ENCODE results near the gene SEPHS2.

SEPHS2 gene

DNA sequence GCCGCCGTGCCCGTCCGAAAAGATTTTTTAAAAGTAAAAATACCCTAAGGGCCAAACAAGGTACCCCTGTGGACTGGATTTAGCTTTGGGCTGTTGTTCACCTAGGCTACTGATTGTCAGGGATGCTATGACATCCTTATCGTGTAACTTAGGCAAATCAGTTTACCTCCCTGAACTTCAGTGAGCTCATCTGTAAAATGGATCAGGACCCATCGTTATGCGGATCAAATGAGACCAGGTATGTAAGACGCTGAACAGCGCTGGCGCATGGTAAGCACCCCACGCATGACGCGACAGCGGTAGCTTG, 38.9 kb downstream of the SEPHS2 start:
- TF ChIP-seq, protein P1, sequence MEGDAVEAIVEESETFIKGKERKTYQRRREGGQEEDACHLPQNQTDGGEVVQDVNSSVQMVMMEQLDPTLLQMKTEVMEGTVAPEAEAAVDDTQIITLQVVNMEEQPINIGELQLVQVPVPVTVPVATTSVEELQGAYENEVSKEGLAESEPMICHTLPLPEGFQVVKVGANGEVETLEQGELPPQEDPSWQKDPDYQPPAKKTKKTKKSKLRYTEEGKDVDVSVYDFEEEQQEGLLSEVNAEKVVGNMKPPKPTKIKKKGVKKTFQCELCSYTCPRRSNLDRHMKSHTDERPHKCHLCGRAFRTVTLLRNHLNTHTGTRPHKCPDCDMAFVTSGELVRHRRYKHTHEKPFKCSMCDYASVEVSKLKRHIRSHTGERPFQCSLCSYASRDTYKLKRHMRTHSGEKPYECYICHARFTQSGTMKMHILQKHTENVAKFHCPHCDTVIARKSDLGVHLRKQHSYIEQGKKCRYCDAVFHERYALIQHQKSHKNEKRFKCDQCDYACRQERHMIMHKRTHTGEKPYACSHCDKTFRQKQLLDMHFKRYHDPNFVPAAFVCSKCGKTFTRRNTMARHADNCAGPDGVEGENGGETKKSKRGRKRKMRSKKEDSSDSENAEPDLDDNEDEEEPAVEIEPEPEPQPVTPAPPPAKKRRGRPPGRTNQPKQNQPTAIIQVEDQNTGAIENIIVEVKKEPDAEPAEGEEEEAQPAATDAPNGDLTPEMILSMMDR (IDR thresholded peaks at IDR 0.05): no peak
- no peak for TF ChIP-seq ZFX (IDR thresholded peaks at IDR 0.05; ENCODE audit: borderline replicate concordance)
- H3K27ac ChIP-seq: peak overlapping the region; percentile 87

DNA sequence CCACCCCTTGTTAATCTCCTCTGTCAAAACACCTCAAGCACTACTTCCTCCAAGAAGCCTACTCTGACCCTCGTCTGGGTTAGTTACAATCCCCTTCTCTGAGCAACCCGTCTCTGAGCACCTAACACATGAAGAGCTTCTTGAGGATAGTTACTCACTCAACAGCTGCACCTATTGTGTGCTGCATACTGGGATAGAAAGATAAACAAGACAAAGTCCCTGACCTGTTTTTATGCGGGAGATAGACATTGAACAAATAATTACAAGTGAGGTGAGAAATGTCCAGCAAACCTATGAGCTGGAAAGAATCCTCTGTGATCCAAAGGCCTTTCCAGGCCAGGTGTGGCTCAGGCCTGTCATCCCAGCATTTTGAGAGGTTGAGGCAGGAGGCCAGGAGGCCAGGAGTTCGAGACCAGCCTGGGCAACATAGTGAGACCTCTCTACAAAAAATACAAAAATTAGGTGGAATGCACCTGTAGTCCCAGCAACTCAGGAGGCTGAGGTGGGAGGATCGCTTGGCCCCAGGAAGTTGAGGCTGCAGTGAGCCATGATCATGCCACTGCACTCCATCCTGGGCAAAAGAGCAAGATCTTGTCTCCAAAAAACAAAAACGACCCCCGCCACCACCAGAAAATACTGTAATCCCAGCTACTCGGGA, 43.8 kb downstream of the SEPHS2 start:
- no peak for TF ChIP-seq ZFX (IDR thresholded peaks at IDR 0.05; ENCODE audit: borderline replicate concordance)
- TF ChIP-seq, protein P1 (IDR thresholded peaks at IDR 0.05): no peak

DNA sequence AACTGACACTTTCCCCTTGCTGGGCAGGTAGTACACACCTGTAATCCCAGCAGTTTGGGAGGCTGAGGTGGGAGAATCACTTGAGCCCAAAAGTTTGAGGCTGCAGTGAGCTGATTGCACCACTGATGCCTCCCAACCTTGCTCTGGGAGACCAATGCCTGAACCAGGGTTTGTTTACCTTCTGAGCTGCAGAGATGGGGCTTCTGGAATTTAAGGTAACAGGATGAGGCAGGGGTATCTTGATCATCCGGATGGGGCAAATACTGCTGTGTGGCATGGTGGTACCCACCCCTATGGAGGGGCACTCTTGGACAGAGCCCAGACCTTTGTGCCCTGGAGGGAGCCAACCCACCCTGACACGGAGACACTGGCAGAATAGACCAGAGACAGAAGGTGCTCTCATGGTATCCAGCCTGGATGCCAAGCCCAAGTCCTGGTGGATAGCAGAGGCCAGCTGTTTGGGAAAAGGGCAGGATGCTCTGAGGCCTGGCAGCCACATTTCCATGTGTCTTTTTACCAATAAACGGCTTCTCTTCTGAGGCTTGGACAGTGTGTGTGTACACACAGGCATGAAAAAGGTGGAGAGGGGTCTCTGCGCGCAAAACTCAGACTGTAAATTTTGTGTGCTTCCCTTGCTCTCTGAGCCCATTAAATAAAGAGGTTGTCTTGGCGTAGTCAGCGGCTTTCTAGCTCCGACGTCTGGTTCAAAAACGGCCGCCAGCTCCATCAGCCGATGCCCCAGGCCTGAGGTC, 46.1 kb downstream of the SEPHS2 start:
- peak overlapping the region; percentile 91 for H3K27ac ChIP-seq
- TF ChIP-seq, protein P1 (IDR thresholded peaks at IDR 0.05): no peak
- TF ChIP-seq ZFX (IDR thresholded peaks at IDR 0.05; ENCODE audit: borderline replicate concordance): no peak

More for the DNA sequence above, 43.8 kb downstream of the SEPHS2 start:
- peak overlapping the region; percentile 91 for H3K27ac ChIP-seq

DNA sequence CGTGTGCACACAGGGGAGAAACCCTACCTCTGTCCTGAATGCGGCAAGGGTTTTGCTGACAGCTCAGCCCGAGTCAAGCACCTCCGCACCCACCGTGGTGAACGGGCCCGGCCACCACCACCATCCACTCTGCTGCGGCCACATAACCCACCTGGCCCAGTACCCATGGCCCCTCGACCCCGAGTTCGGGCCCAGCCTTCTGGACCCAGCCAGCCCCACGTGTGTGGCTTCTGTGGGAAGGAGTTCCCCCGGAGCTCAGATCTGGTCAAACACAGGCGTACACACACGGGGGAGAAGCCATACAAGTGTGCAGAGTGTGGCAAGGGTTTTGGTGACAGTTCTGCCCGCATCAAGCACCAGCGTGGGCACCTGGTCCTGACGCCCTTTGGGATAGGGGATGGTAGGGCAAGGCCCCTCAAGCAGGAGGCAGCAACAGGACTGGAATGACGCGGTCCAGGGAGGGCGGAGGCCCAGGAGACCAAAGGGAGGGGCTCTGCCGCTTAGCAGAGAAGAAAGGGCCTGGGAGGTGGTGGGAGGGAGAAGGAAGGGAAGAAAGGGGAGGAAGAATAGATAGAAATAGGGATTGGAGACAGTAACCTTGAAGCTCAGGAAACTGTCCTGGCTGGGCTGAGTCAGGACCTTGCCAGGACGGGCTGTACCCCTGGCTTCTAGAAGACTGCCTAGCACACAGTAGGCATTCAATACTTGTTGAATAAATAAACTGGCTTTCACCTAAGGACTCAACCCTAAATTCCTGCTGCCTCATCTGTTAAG, 46.8 kb downstream of the SEPHS2 start:
- TF ChIP-seq ZFX (IDR thresholded peaks at IDR 0.05; ENCODE audit: borderline replicate concordance): no peak

DNA sequence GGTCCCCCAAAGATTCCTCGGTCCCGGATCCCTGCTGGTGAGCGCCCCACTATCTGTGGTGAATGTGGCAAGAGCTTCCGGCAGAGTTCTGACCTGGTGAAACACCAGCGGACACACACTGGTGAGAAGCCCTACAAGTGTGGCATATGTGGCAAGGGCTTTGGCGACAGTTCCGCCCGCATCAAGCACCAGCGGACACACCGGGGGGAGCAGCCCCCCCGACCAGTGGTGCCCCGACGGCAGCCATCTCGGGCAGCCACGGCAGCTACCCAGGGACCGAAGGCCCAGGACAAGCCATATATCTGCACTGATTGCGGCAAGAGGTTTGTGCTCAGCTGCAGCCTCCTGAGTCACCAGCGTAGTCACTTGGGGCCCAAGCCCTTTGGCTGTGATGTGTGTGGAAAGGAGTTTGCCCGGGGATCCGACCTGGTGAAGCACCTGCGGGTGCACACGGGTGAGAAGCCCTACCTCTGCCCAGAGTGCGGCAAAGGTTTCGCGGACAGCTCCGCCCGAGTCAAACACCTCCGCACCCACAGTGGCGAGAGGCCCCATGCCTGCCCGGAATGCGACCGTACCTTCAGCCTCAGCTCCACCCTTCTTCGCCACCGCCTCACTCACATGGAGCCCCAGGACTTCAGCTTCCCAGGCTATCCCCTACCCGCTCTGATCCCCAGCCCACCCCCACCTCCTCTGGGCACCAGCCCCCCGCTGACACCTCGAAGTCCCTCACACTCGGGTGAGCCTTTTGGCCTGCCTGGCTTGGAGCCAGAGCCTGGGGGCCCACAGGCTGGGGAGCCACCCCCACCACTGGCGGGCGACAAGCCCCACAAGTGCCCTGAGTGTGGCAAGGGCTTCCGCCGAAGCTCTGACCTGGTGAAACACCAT, 47.7 kb downstream of the SEPHS2 start:
- TF ChIP-seq, protein P1 (IDR thresholded peaks at IDR 0.05): no peak
- TF ChIP-seq ZFX (IDR thresholded peaks at IDR 0.05; ENCODE audit: borderline replicate concordance): no peak
- peak overlapping the region; percentile 97 for H3K27ac ChIP-seq

More for the DNA sequence above, 46.8 kb downstream of the SEPHS2 start:
- peak overlapping the region; percentile 91 for H3K27ac ChIP-seq

DNA sequence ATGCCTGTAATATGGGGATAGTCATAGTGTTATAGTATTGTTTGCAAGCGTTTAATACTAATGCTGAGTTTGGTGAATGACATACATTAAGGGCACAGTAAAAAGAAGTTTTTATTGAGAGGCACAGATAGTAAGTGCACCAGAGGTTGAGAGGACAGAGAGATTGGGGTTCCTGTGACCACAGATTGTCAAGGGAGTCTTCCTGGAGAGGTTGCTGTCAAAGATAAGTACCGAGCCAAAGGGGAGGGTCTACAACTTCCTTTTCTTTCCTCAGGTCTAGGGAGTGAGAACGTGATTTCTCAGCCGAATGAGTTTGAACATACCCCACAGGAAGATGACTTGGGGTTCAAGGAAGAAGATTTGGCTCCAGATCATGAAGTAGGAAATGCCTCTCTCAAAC, 48.6 kb downstream of the SEPHS2 start:
- TF ChIP-seq, protein P1 (IDR thresholded peaks at IDR 0.05): no peak
- TF ChIP-seq ZFX (IDR thresholded peaks at IDR 0.05; ENCODE audit: borderline replicate concordance): no peak
- H3K27ac ChIP-seq: peak overlapping the region; percentile 97

DNA sequence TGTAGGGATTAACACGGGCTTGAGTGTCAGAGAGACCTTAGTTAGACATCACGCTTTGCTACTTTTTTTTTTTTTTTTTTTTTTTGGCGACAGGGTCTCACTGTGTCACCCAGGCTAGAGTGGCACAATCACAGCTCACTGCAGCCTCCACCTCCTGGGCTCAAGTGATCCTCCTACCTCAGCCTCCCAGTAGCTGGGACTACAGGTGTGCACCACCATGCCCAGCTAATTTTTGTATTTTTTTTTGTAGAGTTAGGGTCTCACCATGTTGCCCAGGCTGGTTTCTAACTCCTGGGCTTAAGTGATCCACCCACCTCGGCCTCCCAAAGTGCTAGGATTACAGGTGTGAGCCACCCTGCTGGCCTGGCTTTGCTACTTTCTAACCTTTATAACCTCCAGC, 49.0 kb downstream of the SEPHS2 start:
- H3K27ac ChIP-seq: peak overlapping the region; percentile 97
